Uterus (tissue), 2 donors: Measurements from ENCODE around the gene TMCO4.

Experiments used
- CTCF ChIP-seq, 4 experiments: fragments of 200-600 bp in 2 of 4; fragments of 450-650 bp in 2 of 4; sonication (generic) in 2 of 4; IDR thresholded peaks; one replicate each; pipeline ENCODE4 v1.5.1; 2016 to 2019; ENCODE audit warnings: antibody characterized with exemption in 4 of 4, mild to moderate bottlenecking in 2 of 4, moderate library complexity in 1 of 4
- POLR2A ChIP-seq, 2 donors: fragments of 450-650 bp; IDR thresholded peaks; one replicate each; pipeline ENCODE4 v1.6.1; 2016; ENCODE audit warnings: antibody characterized with exemption in 2 of 2, mild to moderate bottlenecking in 1 of 2, moderate library complexity in 1 of 2

GRCh38 chr1:19812875-19813642, 13.3 kb upstream of the TMCO4 start:
- TF ChIP-seq CTCF (IDR thresholded peaks at IDR 0.05): no peak
- no peak for TF ChIP-seq POLR2A (IDR thresholded peaks at IDR 0.05)
